ENCODE measurements around the gene C11orf16. TPM values are rescaled to one million over a fixed set of nuclear protein-coding genes. Genes with fewer than 3 reads are reported as not detected.

The C11orf16 gene
- total RNA-seq, 1 donor from 2014 or later: not detected

DNA sequence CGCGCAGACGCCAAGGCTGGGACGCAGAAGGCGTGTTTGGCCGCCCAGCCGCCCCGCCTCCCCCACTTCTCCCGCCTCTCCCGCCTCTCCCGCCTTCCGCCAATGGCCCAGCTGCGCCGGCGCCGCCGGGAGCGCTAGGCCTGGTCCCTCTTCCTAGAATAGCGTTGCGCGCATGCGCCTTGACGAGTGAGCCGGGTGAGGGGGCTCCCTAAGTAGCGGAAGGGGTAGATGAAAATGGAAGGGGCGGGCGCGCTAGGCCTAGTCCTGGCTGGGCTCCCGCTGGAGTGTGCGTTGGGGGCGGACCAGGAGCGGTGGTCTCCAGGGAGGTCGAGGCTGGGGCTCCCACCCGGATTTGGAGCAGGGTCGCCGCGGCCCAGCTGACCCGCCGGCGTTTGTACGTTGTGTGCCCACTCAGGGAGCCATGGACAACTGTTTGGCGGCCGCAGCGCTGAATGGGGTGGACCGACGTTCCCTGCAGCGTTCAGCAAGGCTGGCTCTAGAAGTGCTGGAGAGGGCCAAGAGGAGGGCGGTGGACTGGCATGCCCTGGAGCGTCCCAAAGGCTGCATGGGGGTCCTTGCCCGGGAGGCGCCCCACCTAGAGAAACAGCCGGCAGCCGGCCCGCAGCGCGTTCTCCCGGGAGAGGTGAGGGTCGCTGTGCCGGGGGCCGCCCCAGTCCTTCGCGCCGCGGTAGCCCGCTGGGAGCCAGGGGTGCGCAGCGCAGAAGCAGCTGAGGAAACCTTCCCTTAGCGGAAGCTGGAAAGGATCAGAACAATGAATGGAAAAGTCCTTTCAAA lies 21.5 kb downstream of the C11orf16 start, which contains the start of gene AKIP1:
AKIP1 (plus strand) TSS at position 161 of the 795 bp plus-strand sequence; CDS start at position 422, 261 bp downstream.
- Histone ChIP-seq H3K27ac (peak within 1 kb of the TSS; percentile 88 to 91), H3K4me3 (peak within 1 kb of the TSS; percentile 72 to 79), H3K36me3 (no peaks in the 10 kb centered on the region), H3K9me3 (no peaks in the 10 kb centered on the region), H3K27me3 (no peaks in the 10 kb centered on the region), H3K4me1 (peaks cover 4 to 12% of the 10 kb centered on the region in 2 donors)
- TF ChIP-seq, protein P1, sequence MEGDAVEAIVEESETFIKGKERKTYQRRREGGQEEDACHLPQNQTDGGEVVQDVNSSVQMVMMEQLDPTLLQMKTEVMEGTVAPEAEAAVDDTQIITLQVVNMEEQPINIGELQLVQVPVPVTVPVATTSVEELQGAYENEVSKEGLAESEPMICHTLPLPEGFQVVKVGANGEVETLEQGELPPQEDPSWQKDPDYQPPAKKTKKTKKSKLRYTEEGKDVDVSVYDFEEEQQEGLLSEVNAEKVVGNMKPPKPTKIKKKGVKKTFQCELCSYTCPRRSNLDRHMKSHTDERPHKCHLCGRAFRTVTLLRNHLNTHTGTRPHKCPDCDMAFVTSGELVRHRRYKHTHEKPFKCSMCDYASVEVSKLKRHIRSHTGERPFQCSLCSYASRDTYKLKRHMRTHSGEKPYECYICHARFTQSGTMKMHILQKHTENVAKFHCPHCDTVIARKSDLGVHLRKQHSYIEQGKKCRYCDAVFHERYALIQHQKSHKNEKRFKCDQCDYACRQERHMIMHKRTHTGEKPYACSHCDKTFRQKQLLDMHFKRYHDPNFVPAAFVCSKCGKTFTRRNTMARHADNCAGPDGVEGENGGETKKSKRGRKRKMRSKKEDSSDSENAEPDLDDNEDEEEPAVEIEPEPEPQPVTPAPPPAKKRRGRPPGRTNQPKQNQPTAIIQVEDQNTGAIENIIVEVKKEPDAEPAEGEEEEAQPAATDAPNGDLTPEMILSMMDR (IDR thresholded peaks at IDR 0.05): no peak
- intact Hi-C loops (cut with DNase I): loop anchor here (1.0 to 5.0 kb wide), 5 partner anchors 53 to 228 kb away; partner anchors contain the start of genes NRIP3, RPL27A, TMEM9B and TRIM66
- DNase-seq (ENCODE audit: low spot score in 2 of 2): peak; percentile 81 to 97

DNA sequence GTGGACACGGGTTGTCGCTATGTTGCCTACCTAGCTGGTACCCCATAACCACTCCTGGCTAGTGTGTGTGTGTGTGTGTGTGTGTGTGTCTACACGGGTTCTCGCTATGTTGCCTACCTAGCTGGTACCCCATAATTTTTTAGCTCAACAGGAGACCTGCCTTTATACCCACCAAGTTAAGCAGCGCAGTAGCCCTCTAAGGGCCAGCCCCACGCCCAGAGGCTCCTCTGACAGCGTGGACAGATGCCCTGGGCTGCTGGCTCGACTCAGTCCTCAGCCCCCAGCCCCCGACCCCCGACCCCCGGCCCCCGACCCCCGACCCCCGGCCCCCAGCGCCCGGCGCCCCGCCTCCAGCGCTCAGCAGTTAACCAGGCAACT lies 22.1 kb downstream of the C11orf16 start:
- no peaks in the 10 kb centered on the region for H3K36me3 ChIP-seq
- TF ChIP-seq, protein P1 (IDR thresholded peaks at IDR 0.05): no peak
- H3K27ac ChIP-seq: peak overlapping the region in 1 of 2 donors; percentile 91
- H3K4me1 ChIP-seq: peaks cover 3 to 9% of the 10 kb centered on the region in 2 donors
- peak overlapping the region; percentile 72 to 79 for H3K4me3 ChIP-seq
- no peak for DNase-seq (ENCODE audit: low spot score in 2 of 2)
- H3K9me3 ChIP-seq: no peaks in the 10 kb centered on the region
- intact Hi-C loops (cut with DNase I): loop anchor here (1.0 to 5.0 kb wide), 5 partner anchors 54 to 228 kb away; partner anchors contain the start of genes NRIP3, RPL27A, TMEM9B and TRIM66
- H3K27me3 ChIP-seq: no peaks in the 10 kb centered on the region

DNA sequence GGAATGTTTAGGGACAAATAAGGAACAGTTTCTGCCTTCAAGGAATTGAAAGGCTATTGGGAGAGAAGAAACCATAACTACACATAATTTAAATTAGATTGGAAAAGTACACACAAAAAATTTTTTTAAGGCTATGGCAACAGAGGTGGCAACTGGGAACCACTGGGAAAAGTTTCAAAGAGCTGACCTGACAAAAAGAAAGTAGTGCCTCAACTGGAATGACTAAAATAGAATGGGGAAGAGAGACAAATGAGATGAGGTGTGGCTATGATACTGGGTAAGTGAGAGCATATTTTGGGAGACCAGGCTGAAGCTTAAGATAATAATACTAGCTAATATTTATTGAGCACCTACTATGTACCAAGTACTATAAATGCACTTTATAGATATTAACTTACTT lies 24.6 kb downstream of the C11orf16 start:
- Histone ChIP-seq H3K27me3 (no peaks in the 10 kb centered on the region), H3K4me3 (no peak overlapping the region), H3K4me1 (peaks cover 3 to 4% of the 10 kb centered on the region in 2 donors), H3K36me3 (no peaks in the 10 kb centered on the region), H3K27ac (no peak overlapping the region), H3K9me3 (no peaks in the 10 kb centered on the region)
- intact Hi-C loops (cut with DNase I): no loop called here
- TF ChIP-seq, protein P1 (IDR thresholded peaks at IDR 0.05): no peak
- DNase-seq (ENCODE audit: low spot score in 2 of 2): no peak

DNA sequence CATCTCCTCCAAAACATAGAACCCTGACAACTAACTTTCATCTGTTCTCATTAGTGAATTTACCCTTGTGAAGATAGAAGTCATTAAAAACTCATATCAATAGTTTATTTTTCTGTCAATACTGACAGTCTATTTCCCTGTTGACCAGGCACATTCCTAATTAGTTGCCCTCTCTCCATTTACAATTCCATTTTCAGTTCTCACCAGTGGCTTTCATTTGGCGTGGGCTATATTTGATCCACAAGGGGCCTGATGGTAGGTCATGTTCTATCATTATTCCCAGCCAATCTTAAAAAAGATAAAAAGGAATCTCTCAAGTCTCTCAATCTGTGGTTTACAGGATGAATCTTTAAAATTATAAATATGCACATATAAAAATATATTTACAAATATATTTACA lies 25.6 kb downstream of the C11orf16 start:
- intact Hi-C loops (cut with DNase I): no loop called here
- H3K4me3 ChIP-seq: no peak overlapping the region
- TF ChIP-seq, protein P1 (IDR thresholded peaks at IDR 0.05): no peak
- H3K4me1 ChIP-seq: peaks cover 0 to 3% of the 10 kb centered on the region in 2 donors
- H3K27me3 ChIP-seq: no peaks in the 10 kb centered on the region
- no peaks in the 10 kb centered on the region for H3K36me3 ChIP-seq
- no peaks in the 10 kb centered on the region for H3K9me3 ChIP-seq
- H3K27ac ChIP-seq: no peak overlapping the region
- no peak for DNase-seq (ENCODE audit: low spot score in 2 of 2)

DNA sequence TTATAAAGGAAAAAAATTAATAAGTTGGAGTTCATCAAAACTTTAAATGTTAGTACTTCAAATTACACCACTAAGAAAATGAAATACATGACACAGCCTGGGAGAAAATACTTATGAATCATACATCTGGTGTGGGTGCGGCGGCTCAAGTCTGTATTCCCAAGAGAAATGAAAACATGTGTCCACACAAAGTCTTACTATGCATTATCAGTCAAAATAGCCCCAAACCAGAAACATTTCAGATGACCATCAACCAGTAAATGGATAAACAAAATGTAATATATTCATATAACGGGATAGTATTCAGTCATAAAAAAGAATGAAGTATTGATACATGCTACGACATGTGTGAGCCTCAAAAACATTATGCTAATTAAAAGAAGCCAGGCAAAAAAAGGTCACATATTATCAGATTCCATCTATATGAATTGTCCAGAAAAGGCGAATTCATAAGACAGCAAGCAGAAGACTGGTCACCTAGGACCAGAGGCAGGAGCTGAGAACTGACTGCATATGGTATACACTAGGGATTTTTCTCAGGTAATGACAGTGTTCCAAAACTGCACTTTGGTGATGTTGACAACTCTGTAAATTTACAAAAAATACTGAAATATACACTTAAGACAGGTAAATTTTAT lies 27.1 kb downstream of the C11orf16 start:
- H3K4me1 ChIP-seq: peaks cover 0 to 3% of the 10 kb centered on the region in 2 donors
- no peaks in the 10 kb centered on the region for H3K36me3 ChIP-seq
- DNase-seq (ENCODE audit: low spot score in 2 of 2): no peak
- TF ChIP-seq, protein P1 (IDR thresholded peaks at IDR 0.05): no peak
- intact Hi-C loops (cut with DNase I): loop anchor here (1.0 kb wide), 1 partner anchor 33 kb away; no protein-coding TSS in a partner anchor
- no peak overlapping the region for H3K27ac ChIP-seq
- no peak overlapping the region for H3K4me3 ChIP-seq
- H3K27me3 ChIP-seq: no peaks in the 10 kb centered on the region
- no peaks in the 10 kb centered on the region for H3K9me3 ChIP-seq

Data from ascending aorta (tissue), 2 donors.